Adipose tissue (tissue), 3 donors: ENCODE results near the gene GABRG3. TPM values are rescaled to one million over a fixed set of nuclear protein-coding genes. Genes with fewer than 3 reads are reported as not detected.

Experiments
- H3K27ac ChIP-seq: one replicate; pipeline ENCODE4 v1.5.1; 2013; ENCODE audit warnings: low read depth, low read length
- WGBS, 3 donors: extraction: QIAGEN DNeasy Blood & Tissue Kit; methylation state at CpG; one replicate each; pipeline ENCODE4 v1.1.7; 2013; 5-methylcytosine and 5-hydroxymethylcytosine counted together
- polyA plus RNA-seq, 3 donors: library from polyadenylated mRNA; stranded (reverse); fragments of 200-250 nt; gene quantifications; one replicate each; pipeline ENCODE4 v1.2.3, GENCODE V29; 2013
- donor health status: healthy with polysubstance abuse.
- donor health status: Bipolar disorder and iron deficiency.
- donor health status: healthy.

The GABRG3 gene
- polyA plus RNA-seq, 3 donors, result not detected

- no peak overlapping the region for H3K27ac ChIP-seq
- WGBS, 3 donors, result 58 to 63% (median 63%) methylated on average over 13 of the region's 13 CpGs
Measured at GRCh38 chr15:27454281-27455075, 483.5 kb downstream of the GABRG3 start.

DNA sequence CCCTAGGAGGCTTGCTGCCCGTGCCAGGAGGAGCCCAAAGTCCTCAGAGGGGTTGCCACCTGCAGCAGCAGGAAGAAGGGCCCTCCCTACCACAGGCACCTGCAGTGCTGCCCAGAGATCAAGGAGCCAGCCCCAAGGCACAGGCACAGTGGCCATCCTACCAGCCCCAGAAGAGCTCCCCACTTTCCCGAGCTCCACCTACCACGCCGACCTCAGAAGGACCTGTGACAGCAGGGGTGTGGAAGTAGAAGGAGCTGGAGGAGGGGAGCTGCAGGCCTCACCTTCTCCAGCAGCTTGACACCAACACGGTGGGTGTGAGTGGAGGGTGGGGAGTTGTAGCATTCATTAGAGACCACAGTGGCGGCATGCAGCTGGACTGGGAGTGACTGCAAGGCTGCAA, 485.8 kb downstream of the GABRG3 start:
- 73 to 79% (median 73%) methylated on average over 6 of the region's 6 CpGs for WGBS, 3 donors

GRCh38 chr15:27457766-27458165, 486.8 kb downstream of the GABRG3 start:
- WGBS, 3 donors, result 83 to 88% (median 85%) methylated on average over 6 of the region's 6 CpGs
- no peak overlapping the region for H3K27ac ChIP-seq

More for the DNA sequence above, 485.8 kb downstream of the GABRG3 start:
- no peak overlapping the region for H3K27ac ChIP-seq

DNA sequence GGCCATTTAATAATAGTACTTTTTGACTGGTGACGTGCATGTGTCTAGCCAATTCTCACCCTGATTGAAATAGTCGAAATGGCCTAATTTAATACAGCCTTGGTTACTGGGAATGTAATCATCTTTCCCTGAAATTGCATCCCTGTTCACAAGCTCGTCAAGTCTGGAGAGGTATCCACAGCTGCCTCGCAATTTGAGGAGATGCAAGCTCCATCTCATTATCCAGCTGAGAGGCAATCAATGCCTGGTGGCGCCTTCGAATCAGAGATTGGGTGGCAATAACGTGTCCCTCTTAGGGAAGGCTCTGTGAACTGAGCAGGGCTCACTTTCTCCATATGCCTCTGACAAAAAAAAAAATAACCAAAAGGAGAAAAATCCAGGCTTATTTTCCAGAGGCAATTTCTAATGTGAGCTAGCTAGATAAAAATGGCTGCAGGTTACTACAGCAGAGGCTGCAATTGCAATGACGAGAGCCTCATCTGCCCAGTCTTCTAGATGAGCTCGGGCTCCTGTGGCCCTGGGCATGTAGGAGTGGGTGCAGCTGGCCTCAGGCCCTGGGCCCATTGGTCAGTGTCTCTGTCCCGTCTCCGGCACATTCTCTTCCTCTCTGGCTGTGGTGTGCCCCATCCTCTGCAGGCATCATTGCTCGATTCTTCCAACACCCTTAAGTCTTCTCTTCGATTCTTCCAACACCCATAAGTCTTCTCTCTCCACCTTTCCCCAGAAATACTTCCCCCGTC, 487.5 kb downstream of the GABRG3 start:
- 83 to 85% (median 85%) methylated on average over 14 of the region's 14 CpGs for WGBS, 3 donors
- no peak overlapping the region for H3K27ac ChIP-seq

- WGBS, 3 donors, result 60 to 74% (median 73%) methylated on average over 4 of the region's 4 CpGs
- no peak overlapping the region for H3K27ac ChIP-seq
Measured at GRCh38 chr15:27459836-27460235, 488.9 kb downstream of the GABRG3 start.

GRCh38 chr15:27461181-27461580, 490.2 kb downstream of the GABRG3 start:
- WGBS, 3 donors, result 75 to 87% (median 80%) methylated on average over 5 of the region's 5 CpGs
- H3K27ac ChIP-seq, result no peak overlapping the region

- WGBS, 3 donors, result 65 to 67% (median 66%) methylated on average over 8 of the region's 8 CpGs
- no peak overlapping the region for H3K27ac ChIP-seq
Measured at GRCh38 chr15:27463525-27464088, 492.6 kb downstream of the GABRG3 start.

DNA sequence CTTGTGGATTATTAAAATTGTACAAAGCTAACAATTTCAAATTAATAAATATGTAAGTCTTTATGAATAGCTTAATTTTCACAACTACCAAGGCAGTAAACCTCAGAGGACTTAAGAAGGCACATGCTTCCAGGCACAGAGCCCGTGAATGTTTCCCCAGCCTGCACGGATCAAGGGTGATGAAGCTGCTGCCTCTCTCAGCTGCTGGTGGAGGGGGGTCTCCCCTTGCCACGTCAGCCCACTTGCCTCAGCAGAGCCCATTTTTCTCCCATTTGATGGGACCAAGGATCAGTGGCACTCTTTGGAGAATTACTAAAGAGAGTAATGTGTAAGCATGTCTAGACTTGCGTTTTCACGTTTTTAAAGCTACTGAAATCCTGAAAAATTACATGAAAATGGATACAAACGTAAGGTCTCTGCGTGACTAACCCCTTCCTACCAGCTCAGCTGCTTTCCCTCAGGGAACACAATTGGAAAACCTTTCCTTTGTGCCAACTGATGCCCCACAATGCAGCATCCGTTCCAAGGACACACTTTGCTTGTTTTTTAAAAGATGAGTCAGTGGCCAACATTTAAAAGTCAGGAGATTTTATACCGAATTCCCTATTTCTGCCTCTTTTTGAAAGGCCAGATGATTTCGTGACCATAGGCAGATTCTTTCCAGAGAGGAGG, 494.1 kb downstream of the GABRG3 start:
- 43 to 66% (median 56%) methylated on average over 10 of the region's 10 CpGs for WGBS, 3 donors
- H3K27ac ChIP-seq, result no peak overlapping the region

GRCh38 chr15:27466758-27467157, 495.8 kb downstream of the GABRG3 start:
- no peak overlapping the region for H3K27ac ChIP-seq
- WGBS, 3 donors, result 60 to 67% (median 67%) methylated on average over 2 of the region's 2 CpGs

- no peak overlapping the region for H3K27ac ChIP-seq
- WGBS, 3 donors, result 34 to 52% (median 42%) methylated on average over 3 of the region's 3 CpGs
Measured at GRCh38 chr15:27468151-27468591, 497.2 kb downstream of the GABRG3 start.

DNA sequence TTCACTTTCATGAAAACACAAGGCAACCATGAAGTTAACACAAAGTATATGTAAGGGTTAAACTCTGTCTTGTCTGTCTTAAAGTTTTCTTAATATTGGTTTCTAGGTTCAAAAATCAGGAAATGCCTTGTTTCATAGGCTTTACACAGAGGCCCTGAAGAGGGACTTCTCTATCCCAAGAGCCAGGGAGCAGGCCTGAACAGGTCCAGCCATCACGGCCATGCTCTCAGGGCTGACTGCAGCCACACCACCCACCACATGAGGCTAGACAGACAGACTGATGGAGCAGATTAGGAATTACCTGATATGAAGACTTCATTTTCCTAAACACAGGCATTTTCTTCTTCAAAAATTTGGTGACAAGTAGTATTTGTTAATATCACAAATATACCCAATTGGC, 502.9 kb downstream of the GABRG3 start:
- WGBS, 3 donors, result 81 to 89% (median 87%) methylated on average over 1 of the region's 1 CpG
- H3K27ac ChIP-seq, result no peak overlapping the region

DNA sequence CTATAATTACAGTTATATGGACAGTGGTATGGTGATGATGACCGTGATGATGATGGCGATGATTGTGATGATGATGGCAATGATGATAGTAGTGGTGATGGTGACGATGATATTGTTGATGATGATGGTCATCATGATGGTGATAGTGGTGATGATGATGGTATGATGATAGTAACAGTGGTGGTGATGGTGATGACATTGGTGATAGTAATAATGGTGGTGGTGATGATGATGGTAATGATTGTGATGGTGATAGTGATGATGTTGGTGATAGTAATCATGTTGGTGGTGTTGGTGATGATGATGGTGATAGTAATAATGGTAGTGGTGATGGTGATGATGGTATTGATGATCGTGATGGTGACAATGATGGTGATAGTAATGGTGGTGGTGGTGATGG, 504.4 kb downstream of the GABRG3 start:
- WGBS, 3 donors, result 92 to 93% (median 93%) methylated on average over 4 of the region's 4 CpGs
- H3K27ac ChIP-seq, result no peak overlapping the region

DNA sequence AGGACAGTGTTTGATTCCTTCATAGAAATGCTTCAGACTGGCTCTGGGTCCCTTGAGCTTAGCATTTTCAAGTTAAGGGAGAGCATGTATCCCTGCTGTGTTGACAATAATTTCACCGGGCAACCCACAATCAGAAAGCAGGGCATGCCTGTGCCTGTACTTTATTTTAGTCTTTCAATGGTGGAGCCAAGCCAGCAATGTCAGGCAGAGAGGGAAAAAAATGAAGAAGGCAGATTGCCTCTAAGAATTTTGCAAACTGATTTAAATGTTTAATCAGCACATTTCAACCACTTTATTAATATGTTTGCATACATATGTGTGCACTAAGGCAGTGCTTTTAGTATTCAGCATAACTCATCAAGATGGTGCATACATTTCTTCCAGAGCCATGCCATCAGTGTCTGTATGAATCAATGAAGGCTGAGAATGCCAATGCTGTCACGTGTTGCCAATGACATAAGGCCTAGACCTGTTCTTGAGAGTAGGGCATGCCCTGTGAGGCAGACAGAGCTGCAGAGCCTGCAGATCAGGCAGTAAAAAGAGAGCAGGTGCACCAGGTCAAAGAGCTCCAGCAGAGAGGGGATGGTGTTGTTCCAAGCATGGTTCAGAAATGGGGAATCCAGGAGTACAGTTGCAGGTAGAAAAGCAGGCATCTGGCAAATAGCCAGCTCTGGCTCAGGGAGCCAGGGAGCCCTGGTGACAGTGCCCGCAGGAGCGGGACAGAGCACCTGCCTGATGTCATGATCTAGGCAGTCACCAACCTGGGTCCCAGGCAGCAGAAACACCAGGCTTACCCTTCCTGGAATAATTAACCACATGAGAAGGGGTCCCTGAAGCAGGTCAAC, 508.5 kb downstream of the GABRG3 start:
- WGBS, 3 donors, result 87 to 95% (median 88%) methylated on average over 4 of the region's 4 CpGs
- H3K27ac ChIP-seq, result no peak overlapping the region

- WGBS, 3 donors, result 77 to 87% (median 86%) methylated on average over 5 of the region's 5 CpGs
- no peak overlapping the region for H3K27ac ChIP-seq
Measured at GRCh38 chr15:27480141-27480530, 509.2 kb downstream of the GABRG3 start.

DNA sequence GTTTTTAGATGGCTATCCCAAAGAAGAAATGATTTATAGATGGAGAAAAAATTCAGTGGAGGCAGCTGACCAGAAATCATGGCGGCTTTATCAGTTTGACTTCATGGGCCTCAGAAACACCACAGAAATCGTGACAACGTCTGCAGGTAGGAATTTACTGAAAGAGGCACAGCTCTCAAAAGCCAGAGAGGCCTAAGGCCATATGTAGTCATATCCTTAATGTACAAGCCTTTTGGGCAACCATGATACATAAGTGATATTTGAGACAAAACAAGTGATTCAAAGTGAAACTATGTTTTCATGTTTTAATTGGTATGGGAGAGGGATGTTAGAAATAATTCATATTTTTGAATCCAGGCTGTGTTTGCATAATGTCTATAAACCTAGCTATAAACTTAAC, 509.7 kb downstream of the GABRG3 start:
- 77 to 88% (median 81%) methylated on average over 3 of the region's 3 CpGs for WGBS, 3 donors

GRCh38 chr15:27481768-27482167, 510.8 kb downstream of the GABRG3 start:
- 55 to 63% (median 56%) methylated on average over 4 of the region's 4 CpGs for WGBS, 3 donors
- no peak overlapping the region for H3K27ac ChIP-seq

More for the DNA sequence above, 509.7 kb downstream of the GABRG3 start:
- H3K27ac ChIP-seq, result no peak overlapping the region

DNA sequence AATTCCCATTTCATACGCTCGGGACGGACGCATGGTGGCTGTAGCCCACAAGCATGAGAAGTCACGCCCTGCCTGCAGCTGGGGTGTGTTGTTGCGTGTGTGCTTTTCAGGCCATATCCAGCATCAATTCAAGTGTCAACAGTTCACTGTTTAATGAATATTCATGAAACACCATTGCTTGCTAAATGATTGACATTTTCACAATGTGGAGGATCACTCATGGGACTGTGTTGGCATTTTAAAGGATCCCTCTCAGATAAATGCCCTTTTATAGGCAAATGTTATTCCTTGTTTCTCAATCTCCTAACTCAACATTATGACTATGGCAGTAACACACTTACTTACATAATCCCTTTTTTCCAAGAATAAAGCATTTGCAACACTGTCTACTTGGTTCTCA, 511.3 kb downstream of the GABRG3 start:
- H3K27ac ChIP-seq, result no peak overlapping the region
- 85 to 90% (median 89%) methylated on average over 6 of the region's 6 CpGs for WGBS, 3 donors

DNA sequence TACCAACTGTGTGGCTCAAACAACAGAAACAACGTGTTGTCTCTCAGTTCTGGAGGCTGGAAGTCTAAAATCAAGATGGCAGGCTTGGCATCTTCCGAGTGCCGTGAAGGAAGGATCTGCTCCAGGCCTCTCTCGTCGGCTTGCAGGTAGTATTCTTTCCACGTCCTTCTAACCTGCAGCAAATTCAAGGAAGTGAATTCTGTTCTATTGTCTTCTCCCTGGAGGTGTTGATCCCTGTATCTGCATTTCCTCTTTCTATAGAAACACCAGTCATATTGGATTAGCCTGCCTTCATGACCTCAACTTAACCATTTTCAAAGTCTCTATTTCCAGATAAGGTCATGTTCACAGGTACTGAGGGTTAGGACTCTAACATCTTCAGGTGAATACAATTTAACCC, 512.1 kb downstream of the GABRG3 start:
- 71 to 78% (median 73%) methylated on average over 6 of the region's 6 CpGs for WGBS, 3 donors
- no peak overlapping the region for H3K27ac ChIP-seq
